OCI-LY7 (cell line): ENCODE results near the gene BRSK1. TPM values are rescaled to one million over a fixed set of nuclear protein-coding genes. Genes with fewer than 3 reads are reported as not detected.
A peak's percentile ranks its signal among the peaks of the same experiment; 100 is the strongest.

ENCODE experiments used
- BruUV-seq: library from RNA; stranded (reverse); fragments of 400-500 nt; replicated peaks from 2 replicates; lab custom pipeline; 2021; lab: Mats Ljungman, UMichigan
- CTCF ChIA-PET: fragments of 300-600 bp; sonication (Branson Sonifier 250); formaldehyde crosslinking; loops from one replicate; lab custom pipeline; 2022; ENCODE audit warnings: antibody characterized with exemption; ENCODE audit not compliant: unreplicated experiment; lab: Charles Lee
- POLR2A ChIA-PET: fragments of 300-600 bp; sonication (Branson Sonifier 250); formaldehyde crosslinking; loops from one replicate; lab custom pipeline; 2022; ENCODE audit warnings: antibody characterized with exemption; lab: Charles Lee
- DNase-seq: peaks from one replicate; pipeline ENCODE4 v3.0.0-alpha.2; 2015; ENCODE audit warnings: low spot score
- H2AFZ ChIP-seq: fragments of 200-600 bp; sonication (generic), shearing (Covaris generic); 2 replicates; pipeline ENCODE4 v1.6.1; 2014; ENCODE audit warnings: mild to moderate bottlenecking, antibody characterized with exemption, low read length, moderate library complexity
- H3K27ac ChIP-seq: fragments of 200-600 bp; sonication (generic); 2 replicates; pipeline ENCODE4 v1.5.1; 2014; ENCODE audit warnings: mixed run types, low read depth, mild to moderate bottlenecking, moderate library complexity, low read length, inconsistent platforms; ENCODE audit not compliant: poor library complexity, severe bottlenecking
- H3K36me3 ChIP-seq: fragments of 200-600 bp; sonication (generic); 2 replicates; pipeline ENCODE4 v1.6.1; 2014; ENCODE audit warnings: mild to moderate bottlenecking, antibody characterized with exemption, low read length, moderate library complexity, mixed read lengths; ENCODE audit not compliant: insufficient read depth
- H3K4me1 ChIP-seq: fragments of 200-600 bp; sonication (generic); 2 replicates; pipeline ENCODE4 v1.5.1; 2014; ENCODE audit warnings: mild to moderate bottlenecking, low read length; ENCODE audit not compliant: insufficient read depth, poor library complexity, severe bottlenecking
- H3K4me2 ChIP-seq: fragments of 200-600 bp; sonication (generic); 2 replicates; pipeline ENCODE4 v1.6.1; 2014; ENCODE audit warnings: mild to moderate bottlenecking, low read length
- H3K4me3 ChIP-seq: fragments of 200-600 bp; sonication (generic); 2 replicates; pipeline ENCODE4 v1.5.1; 2014; ENCODE audit warnings: mild to moderate bottlenecking, low read depth, low read length; ENCODE audit not compliant: poor library complexity, severe bottlenecking
- H3K79me2 ChIP-seq: fragments of 200-600 bp; sonication (generic); 2 replicates; pipeline ENCODE4 v1.6.1; 2016; ENCODE audit warnings: low read depth, mild to moderate bottlenecking, low read length, moderate library complexity, mixed read lengths; ENCODE audit not compliant: insufficient read depth
- H3K9me2 ChIP-seq: fragments of 200-600 bp; sonication (generic); 2 replicates; pipeline ENCODE4 v1.6.1; 2016; ENCODE audit warnings: mild to moderate bottlenecking, low read length, mixed read lengths; ENCODE audit not compliant: insufficient read depth
- H3K9me3 ChIP-seq: fragments of 200-600 bp; sonication (generic); 2 replicates; pipeline ENCODE4 v1.6.1; 2014; ENCODE audit warnings: mild to moderate bottlenecking, mixed run types, low read length, mixed read lengths
- H4K20me1 ChIP-seq: fragments of 200-600 bp; sonication (generic); 2 replicates; pipeline ENCODE4 v1.6.1; 2014; ENCODE audit warnings: mild to moderate bottlenecking, antibody characterized with exemption, low read length, moderate library complexity, mixed read lengths; ENCODE audit not compliant: insufficient read depth
- CTCF ChIP-seq: fragments of 200-600 bp; sonication (generic); conservative IDR thresholded peaks from 2 replicates; pipeline ENCODE4 v1.5.1; 2014; ENCODE audit warnings: mild to moderate bottlenecking, antibody characterized with exemption, low read length, moderate library complexity, mixed read lengths
- EZH2phosphoT487 ChIP-seq: fragments of 200-600 bp; sonication (generic); IDR thresholded peaks from 2 replicates; pipeline ENCODE4 v1.6.1; 2018; ENCODE audit warnings: low read depth, borderline replicate concordance, mild to moderate bottlenecking, mixed run types, antibody characterized with exemption, low read length, moderate library complexity, mixed read lengths
- intact Hi-C: fragments of 100-400 bp; cut with micrococcal nuclease; formaldehyde crosslinking; loops from one replicate; pipeline ENCODE4 v1.10.0; 2022; ENCODE audit not compliant: unreplicated experiment
- total RNA-seq, 2 experiments: library from RNA; depleted of rRNA in 1 of 2; stranded (reverse); fragments of >200 nt in 1 of 2; shearing (Covaris generic) in 1 of 2; gene quantifications; 2 replicates each; pipeline ENCODE4 v1.2.3, GENCODE V29; 2014 to 2022

BRSK1 gene
- total RNA-seq, 2 experiments from 2014 or later = 16.1 to 23.9 TPM

- ChIA-PET CTCF (no interaction called here), POLR2A (interaction anchor here (0.6 kb wide), 1 partner anchor 13 kb away, joined by 5 read pairs; no protein-coding TSS in a partner anchor)
- no TSS peak for BruUV-seq
- TF ChIP-seq CTCF = no peak
- TF ChIP-seq EZH2phosphoT487 = no peak
- Histone ChIP-seq H3K9me2 (no peaks in the 10 kb centered on the region), H3K9me3 (no peaks in the 10 kb centered on the region), H3K4me1 (peaks cover 12% of the 10 kb centered on the region), H4K20me1 (no peaks in the 10 kb centered on the region), H3K4me3 (peak overlapping the region; percentile 65), H3K36me3 (no peaks in the 10 kb centered on the region), H2AFZ (peak overlapping the region; percentile 34; the same call in 1 of the 2 replicates), H3K79me2 (no peaks in the 10 kb centered on the region), H3K27ac (no peak overlapping the region), H3K4me2 (peak overlapping the region; percentile 71)
- DNase-seq = peak; percentile 74
- intact Hi-C loops = no loop called here
Measured at GRCh38 chr19:55353803-55354697, 70.3 kb downstream of the BRSK1 start.

GRCh38 chr19:55354698-55355212, 71.0 kb downstream of the BRSK1 start, which contains the start of gene COX6B2:
Gene COX6B2, minus strand, starts transcription at chr19:55354719. Its CDS starts 198 bp downstream, at chr19:55354521.
- no TSS peak for BruUV-seq
- Histone ChIP-seq H3K4me3 (peak within 1 kb of the TSS; percentile 65), H3K9me2 (no peaks in the 10 kb centered on the region), H3K27ac (no peak within 1 kb of the TSS), H3K79me2 (no peaks in the 10 kb centered on the region), H3K4me2 (peak within 1 kb of the TSS; percentile 71), H3K9me3 (no peaks in the 10 kb centered on the region), H2AFZ (peak within 1 kb of the TSS; percentile 34; the same call in 1 of the 2 replicates), H3K36me3 (no peaks in the 10 kb centered on the region), H3K4me1 (peaks cover 12% of the 10 kb centered on the region), H4K20me1 (no peaks in the 10 kb centered on the region)
- POLR2A ChIA-PET = no interaction called here
- no peak for DNase-seq
- TF ChIP-seq EZH2phosphoT487 (no peak), CTCF (no peak)
- CTCF ChIA-PET = no interaction called here
- intact Hi-C loops = no loop called here
